Erythroblast (primary cell): ENCODE measurements around the gene GUCY2D.

Experiments used
- DNase-seq, 2 experiments: peaks; one replicate each; lab custom pipeline; 2025; lab: John Stamatoyannopoulos, UW
- GATA1 ChIP-seq: IDR thresholded peaks from 2 replicates; pipeline ENCODE4 v1.6.1; 2011; ENCODE audit warnings: low read depth, mild to moderate bottlenecking, control low read depth, low read length, moderate library complexity
- POLR2A ChIP-seq: IDR thresholded peaks from 2 replicates; pipeline ENCODE4 v1.6.1; 2011; ENCODE audit warnings: mild to moderate bottlenecking, low read length

Gene GUCY2D

DNA sequence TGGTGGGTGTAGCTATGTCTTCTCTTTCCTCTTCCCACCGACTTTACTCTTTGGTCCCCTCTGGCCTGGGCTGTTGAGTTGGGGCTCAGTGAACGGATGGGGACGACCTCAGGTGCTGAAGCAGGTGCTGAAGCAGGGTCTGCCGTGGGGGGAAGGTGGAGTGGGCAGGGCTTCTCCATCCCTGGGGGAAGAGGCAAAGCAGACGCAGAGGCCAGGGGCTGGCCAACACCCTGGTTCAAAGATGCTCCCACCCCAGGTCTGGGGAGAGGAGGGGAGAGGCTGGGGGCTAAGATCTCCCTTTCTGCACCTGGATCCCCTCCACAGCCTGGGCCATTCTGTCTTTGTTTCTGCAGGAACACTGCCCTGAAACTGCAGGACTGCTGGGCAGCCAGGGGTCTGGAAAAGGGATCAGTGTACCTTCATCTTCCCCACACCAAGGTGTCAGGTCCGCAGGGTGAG lies 62.2 kb downstream of the GUCY2D start:
- no peak for DNase-seq
- TF ChIP-seq GATA1 (no peak), POLR2A (no peak)

DNA sequence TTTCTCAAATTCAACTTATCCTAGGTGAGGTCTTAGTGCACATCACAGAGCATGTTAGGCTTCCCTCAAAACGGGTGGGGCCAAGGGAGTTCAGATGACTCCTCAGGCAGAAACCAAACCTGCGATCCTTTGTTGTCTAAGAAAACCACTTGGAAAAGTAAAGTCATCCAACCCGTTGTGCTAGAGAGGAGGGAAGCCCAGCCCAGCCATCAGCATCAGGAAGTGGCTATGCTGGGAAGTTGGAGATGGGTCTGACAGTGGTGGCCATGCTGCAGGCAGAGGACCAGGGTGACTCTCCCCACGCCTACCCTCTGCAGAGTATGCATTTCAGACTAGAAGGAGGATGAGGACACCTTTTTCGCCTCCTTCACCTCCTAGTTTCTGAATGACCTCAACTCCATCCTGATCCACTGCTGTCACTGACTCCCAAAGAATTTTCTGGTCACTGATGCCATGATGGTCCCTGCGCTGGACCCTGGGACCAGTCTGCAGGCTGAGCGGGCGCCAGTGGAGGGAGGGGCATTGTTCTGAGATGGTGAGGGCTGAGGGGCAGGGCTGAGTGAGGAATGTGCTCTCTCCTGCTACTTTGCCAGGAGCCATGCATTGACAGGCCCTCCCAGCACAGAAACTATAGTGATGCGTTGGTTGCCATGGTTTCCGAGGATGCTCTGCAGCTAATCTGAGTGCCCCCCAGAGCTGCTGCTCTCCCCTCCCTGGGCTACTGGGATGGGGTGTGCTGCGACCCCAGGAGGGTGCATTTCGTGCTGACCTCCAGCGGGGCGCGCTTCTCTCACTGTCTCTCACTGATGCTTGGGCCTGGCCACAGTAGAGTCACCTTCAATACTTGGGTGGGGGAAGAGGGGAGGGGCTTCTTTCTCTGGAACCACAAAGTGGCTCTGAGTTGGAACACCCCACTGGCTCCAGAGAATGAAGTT lies 64.7 kb downstream of the GUCY2D start:
- no peak for DNase-seq
- TF ChIP-seq POLR2A (no peak), GATA1 (no peak)

DNA sequence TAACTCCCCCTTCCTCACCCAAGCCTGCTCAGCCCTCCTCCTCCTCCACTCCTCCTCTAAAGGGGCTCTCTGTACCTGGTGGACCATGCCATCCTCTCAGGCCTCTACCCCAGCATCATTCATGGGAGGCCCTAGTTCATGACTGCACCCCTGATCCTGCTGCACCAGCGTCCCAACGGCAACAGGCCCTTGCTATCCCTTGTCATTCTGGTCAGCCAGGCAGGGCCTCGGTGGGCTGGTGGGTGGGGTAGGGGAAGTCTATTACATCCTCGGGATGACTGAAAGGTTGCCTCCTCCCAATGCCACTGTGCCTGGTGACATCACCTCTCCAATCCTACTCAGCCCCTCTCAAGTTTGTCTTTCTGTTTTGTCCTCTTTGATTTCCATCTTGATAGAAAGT lies 65.4 kb downstream of the GUCY2D start:
- TF ChIP-seq POLR2A (no peak), GATA1 (no peak)
- no peak for DNase-seq

DNA sequence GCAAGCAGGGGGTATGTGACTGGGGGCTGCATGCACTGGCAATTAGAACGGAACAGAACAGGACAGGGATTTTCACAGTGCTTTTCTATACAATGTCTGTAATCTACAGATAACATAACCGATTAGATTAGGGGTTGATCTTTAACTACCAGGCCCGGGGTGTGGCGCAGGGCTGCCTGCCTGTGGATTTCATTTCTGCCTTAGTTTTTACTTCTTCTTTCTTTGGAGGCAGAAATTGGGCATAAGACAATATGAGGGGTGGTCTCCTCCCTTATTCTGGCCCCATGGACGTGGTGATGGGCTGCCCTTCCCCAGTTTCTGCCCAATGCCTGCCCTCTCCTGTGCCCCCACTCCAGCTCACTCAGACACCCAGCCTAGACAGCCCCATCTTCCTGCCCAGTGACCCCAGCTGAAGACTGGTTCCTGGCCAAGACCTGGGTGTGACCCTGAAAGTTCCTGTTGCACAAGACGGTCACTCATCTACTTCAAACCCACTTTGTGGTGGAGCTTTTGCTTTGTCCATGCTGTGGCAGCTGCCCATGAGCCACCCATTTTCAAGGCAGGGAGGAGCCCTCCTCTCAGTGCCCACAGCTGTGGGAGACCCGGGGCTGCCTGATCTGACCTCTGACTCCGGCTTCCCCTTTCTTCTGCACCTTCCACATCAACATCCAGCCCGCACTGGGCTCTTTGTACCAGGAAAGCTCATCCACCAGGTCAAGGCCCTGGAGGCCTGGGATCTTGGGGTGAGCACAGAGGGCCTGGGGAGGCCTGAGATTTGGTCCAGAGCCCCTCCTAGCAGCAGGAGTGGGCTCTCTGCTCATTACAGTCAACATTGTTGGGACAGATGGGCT lies 66.5 kb downstream of the GUCY2D start:
- DNase-seq = peak; percentile 28 to 42
- TF ChIP-seq POLR2A = no peak
- TF ChIP-seq GATA1 = no peak

DNA sequence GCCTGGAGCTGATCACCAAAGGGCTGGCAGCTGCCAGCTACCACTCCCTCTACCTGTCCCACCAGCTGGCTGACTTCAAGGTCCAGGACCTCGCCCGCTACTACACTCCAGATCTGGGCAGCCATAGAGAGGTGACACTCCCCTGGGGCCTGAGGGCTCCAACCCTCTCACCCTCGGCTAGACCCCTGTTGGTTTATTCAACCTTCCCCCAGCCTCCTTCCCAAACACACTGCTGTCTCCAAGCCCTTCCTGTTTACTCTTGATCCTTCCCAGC lies 67.1 kb downstream of the GUCY2D start:
- DNase-seq = no peak
- TF ChIP-seq POLR2A = no peak
- no peak for TF ChIP-seq GATA1
